DMS153 treated with DMSO at 0.1 percent for 48 hours (cell line): Measurements from ENCODE around the gene PLIN5.

Source experiments
- DNase-seq: peaks from one replicate; lab custom pipeline; 2025; ENCODE audit not compliant: unreplicated experiment; lab: John Stamatoyannopoulos, UW

PLIN5 gene

GRCh38 chr19:4523306-4524110 is 11.5 kb downstream of the PLIN5 start:
- DNase-seq = no peak

DNA sequence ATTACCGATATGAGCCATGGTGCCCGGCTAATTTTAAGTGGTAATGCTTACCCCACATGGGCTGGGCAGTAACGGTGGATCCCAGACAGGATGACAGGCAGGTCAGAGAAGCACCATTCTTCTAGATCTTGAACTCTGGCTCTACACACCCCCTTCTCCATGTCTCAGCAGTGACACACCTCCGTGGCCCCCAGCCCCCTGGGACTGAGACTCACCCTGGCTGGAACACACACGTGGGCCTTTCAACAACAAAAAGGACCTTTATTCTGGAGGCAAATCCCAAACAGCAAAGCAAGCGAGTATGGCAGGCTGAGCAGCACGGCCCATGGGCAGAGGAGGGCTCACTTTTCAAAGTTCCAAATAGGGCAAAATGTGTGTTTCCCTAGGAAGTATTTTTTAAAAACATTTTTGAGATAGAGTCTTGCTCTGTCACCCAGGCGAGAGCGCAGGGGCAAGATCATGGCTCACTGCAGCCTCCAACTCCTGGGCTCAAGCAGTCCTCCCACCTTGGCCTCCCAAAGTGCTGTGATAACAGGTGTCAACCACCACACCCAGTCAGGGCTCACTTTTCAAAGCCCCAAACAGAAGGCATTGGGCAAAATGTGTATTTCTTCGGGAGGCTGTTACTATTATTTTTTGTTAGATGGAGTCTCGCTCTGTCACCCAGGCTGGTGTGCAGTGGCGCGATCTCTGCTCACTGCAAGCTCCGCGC is 12.6 kb downstream of the PLIN5 start:
- DNase-seq = no peak

GRCh38 chr19:4521888-4522242 is 13.2 kb downstream of the PLIN5 start:
- no peak for DNase-seq

DNA sequence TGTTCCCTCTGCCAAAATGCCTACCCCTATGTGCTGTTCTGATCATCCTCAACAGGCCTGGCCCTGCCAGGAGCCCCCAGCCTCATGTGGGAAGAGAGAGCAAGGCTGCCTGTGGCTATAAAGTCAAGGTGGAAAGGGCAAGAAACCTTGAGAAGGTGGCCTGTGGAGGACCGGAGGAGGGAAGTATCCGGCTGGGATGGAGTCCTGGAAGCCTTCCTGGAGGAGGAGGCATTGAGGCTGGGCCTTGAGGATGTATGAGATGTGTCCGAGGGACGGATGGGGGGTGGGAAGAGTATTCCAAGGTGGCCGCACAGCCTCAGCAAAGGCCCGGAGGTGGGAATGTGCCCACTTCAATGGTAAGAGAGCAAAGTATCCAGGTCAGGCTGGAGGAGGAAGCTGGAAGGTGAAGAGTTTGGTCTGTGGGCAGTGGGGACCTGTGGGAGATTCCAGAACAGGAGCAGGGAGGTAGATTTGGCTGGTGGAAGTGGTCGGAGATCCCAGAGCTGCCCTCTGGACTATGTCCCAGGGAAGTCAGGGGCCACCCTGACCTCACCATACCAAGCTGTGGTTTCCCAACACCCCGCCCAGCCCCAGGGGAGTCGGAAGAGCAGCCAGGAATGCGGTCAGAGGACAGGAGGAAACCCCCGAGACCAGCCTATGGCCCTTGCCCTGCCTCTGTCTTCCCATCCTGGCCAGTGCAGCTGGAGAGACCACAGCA is 13.7 kb downstream of the PLIN5 start:
- no peak for DNase-seq

DNA sequence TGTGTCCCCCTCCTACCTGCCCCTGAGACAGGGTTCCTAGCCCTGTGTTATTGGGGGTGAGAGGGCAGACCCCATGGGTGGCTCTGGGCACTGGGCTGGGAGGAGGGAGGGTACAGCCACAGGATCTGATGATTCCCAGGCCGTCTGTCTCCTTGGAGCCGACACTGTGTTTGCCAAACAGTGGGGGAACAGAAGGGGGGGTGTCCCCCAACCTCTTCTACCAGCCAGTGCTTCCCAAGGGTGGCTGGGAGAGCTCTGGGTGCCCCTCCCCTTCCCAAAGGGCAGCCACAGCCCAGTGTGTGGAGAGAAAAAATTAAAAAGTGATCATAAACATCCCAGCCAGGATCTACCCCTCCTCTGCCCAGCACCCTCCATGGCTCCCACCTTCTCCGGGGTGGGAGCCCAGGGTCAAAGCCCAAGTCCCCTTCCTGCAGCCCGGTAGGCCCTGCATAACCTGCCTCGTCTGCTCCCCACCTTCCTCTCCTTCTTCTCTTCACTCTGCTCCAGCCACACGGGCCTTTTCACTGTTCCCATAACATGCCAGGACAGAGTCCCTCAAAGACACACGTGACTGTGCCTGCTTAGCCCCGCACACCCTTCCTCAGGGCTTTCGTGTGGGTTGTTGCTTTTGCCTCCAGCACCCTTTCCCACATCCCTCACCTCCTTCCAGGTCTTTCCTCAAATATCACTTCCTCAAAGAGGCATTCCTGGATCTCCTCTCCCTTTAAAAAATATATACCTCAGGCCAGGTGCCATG is 15.3 kb downstream of the PLIN5 start:
- DNase-seq = no peak

- DNase-seq = no peak
Measured at GRCh38 chr19:4519172-4519496, 15.9 kb downstream of the PLIN5 start.

GRCh38 chr19:4518345-4519171 is 16.5 kb downstream of the PLIN5 start, which contains the start of gene PLIN4:
PLIN4 (minus strand) TSS chr19:4518486; CDS start chr19:4518272, 214 bp downstream.
- no peak for DNase-seq

DNA sequence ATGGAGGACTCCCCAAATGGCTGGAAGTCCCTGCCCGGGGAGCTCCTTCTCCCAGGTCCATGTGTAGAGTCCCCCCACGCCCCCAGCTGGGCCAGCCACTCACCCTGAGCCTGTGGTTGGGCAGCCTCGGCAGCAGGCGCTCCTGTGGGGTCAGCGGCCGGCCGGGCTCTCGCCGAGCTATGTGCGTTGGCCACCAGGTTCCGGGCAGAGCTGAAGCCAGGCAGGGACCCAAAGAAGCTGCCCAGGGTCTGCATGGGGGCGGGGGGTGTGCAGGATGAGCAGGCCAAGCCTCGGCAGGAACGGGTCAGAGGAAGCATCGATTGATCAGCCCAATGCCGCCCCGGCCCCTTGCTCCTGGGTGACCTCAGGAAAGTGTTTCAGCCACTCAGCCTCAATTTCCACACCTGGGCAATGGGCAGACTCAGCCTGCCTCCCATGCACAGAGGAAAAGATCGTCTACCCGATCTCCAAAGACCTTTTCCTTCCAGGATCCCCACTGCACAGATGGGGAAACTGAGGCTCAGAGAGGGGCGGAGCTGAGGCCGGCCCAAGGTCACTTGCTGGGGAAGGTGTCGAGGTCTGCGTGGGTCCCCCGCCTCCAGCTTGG is 17.5 kb downstream of the PLIN5 start:
- DNase-seq = no peak

DNA sequence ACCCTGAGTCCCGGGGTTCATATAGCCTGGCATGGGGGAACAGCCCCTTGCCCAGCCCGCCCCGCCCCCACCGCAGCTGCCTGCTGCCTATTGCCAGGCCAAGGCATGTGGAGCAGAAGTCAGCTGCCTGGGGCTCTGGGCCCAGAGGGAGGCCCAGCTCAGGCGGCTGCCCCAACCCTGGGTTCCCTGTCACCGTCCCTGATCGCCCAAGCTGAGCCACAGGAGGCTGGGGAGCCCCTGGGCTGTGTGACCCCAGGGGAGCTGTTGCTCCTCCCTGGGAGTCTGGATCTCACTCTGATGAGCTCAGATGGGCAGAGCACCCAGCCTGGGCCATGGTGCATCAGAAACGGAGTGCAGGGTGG is 18.1 kb downstream of the PLIN5 start:
- DNase-seq = no peak

- no peak for DNase-seq
Measured at GRCh38 chr19:4516199-4516938, 18.7 kb downstream of the PLIN5 start.

DNA sequence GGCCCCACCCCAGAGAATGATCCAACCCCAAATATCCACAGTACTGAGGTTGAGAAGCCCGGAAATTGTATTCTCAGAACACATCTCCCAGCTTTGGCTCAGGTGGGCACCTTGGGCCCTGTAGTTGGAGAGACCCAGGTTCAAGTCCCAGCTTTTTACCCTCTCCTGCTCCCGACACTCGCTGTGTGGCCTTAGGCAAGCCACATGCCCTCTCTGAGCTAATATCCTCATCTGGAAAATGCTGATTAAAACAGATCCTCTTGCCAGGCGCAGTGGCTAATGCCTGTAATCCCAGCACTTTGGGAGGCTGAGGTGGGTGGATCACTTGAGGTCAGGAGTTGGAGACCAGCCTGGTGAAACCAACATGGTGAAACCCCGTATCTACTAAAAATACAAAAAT is 19.3 kb downstream of the PLIN5 start:
- DNase-seq = no peak

GRCh38 chr19:4513248-4513647 is 21.8 kb downstream of the PLIN5 start:
- no peak for DNase-seq

GRCh38 chr19:4512070-4512469 is 23.0 kb downstream of the PLIN5 start:
- no peak for DNase-seq

- no peak for DNase-seq
Measured at GRCh38 chr19:4511300-4512054, 23.5 kb downstream of the PLIN5 start.

DNA sequence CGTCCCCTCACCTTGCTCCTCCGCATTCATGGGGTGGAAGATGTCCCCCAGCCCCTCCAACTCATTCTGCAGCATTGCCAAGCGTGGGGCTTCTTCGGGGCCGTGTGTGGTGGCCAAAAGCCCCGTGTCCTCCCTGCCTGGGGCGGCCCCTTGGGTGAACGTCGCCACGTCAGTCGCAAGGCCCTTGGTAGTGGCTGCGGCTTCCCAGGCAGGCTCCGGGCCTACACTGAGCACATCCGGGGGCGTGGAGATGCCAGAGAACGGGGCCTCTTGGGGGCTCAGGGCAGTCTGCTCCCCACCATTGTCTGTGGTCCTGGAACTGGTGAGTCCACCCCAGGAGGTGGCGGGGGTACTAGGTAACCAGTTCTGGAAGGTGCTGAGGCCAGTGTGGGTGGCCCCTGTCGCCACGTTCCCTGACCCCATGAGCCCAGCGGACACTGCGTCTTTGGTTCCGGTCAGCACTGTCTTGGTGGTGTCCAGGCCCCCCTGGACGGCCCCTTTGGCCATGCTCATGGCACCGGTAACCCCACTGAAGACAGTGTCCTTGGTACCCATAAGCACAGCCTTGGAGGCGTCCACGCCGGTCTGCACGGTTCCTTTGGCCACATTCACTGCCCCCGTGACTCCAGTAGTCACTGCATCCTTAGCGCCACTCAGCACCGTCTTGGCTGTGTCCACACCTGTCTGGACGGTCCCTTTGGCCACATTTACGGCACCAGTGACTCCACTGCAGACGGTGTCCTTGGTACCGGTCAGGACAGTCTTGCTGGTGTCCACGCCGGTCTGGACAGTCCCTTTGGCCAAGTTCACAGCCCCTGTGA is 24.4 kb downstream of the PLIN5 start:
- DNase-seq = no peak

DNA sequence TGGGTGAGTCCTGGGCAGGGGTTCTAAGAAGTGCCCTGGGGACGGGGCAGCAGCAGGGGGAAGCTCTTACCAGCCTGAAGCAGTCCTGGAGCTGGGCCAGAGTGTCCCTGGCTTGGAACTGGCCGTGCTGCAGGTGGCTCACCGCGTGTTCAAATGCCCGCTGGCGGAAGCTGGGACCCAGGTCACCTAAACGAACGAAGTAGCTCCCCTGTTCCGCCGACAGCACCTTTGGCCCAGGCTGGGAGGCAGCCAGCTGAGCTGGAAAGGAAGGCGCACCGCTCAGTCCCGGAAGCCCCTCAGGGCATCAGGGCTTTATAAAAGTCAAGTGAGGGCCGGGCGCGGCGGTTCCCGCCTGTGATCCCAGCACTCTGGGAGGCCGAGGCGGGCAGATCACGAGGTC is 26.3 kb downstream of the PLIN5 start:
- no peak for DNase-seq

DNA sequence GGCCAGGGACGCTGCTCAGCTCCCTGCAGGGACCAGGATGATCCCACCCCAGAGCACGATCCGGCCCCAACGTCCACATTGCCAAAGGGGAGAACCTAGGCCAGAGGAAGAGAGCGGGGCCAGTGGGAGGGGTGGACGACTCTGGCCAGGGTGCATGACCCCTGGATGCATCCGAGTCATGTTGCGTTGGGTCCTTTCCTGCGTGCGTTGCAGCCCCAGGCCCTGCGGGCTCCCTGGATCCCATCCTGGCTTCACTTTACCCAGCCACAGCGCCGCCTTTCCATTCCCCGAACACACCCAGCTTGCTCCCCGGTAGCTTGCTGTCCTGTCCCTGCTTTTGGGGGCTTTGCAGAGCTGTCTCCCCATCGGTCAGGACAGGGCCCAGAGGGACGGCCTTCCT is 27.2 kb downstream of the PLIN5 start:
- DNase-seq = no peak

DNA sequence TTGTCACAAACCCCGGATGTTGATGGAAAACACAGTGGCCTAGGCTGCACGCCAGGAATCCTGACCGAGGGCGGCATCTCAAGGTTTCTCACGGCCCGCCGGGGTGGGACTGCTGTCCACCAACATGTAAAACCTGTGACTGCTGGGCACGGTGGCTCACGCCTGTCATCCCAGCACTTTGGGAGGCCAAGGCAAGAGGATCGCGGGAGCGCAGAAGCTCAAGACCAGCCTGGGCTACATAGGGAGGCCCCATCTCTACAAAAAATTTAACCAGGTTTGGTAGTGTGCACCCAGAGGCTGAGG is 27.9 kb downstream of the PLIN5 start:
- DNase-seq = no peak
